ENCODE results near the gene CLMN. TPM values are rescaled to one million over a fixed set of nuclear protein-coding genes. Genes with fewer than 3 reads are reported as not detected.
"Not testable (repeated sequence)": the region's sequence is repeated elsewhere in the genome, so short reads cannot be mapped to it uniquely, and the experiment has no call there.

CLMN gene
- total RNA-seq, 4 donors from 2014 or later, result 6.5 to 10.0 (median 7.9) TPM

- H3K4me3 ChIP-seq, result no peak overlapping the region
- 63% methylated on average over 5 of the region's 5 CpGs for WGBS
- peaks cover 52 to 84% (median 82%) of the 10 kb centered on the region in 4 donors for H3K4me1 ChIP-seq
- H3K27ac ChIP-seq (replicated peaks in 1 of 4), result peak overlapping the region in 3 of 4 donors; percentile 10 to 58 (median 16)
- H3K27me3 ChIP-seq, result no peaks in the 10 kb centered on the region
- H3K9me3 ChIP-seq, result peaks cover 0 to 9% (median 6%) of the 10 kb centered on the region in 4 donors
- TF ChIP-seq EP300 (IDR thresholded peaks at IDR 0.05) (peak; percentile 24), POLR2AphosphoS5 (IDR thresholded peaks at IDR 0.05) (no peak)
- no peak for DNase-seq (ENCODE audit: extremely low spot score)
- intact Hi-C loops (cut with DNase I), result no loop called here
- no peaks in the 10 kb centered on the region for H3K36me3 ChIP-seq
These were observed 179.4 kb downstream of the CLMN start for GRCh38 chr14:95140060-95140858.

- intact Hi-C loops (cut with DNase I), result no loop called here
- 86% methylated on average over 1 of the region's 1 CpG for WGBS
- peaks cover 56 to 94% (median 88%) of the 10 kb centered on the region in 4 donors for H3K4me1 ChIP-seq
These were observed 180.8 kb downstream of the CLMN start for GRCh38 chr14:95138876-95139275.

GRCh38 chr14:95138455-95138854 lies 181.3 kb downstream of the CLMN start:
- H3K36me3 ChIP-seq; intact Hi-C loops (cut with DNase I); H3K9me3 ChIP-seq; H3K4me3 ChIP-seq; H3K27me3 ChIP-seq; DNase-seq (ENCODE audit: extremely low spot score): not testable (repeated sequence)
- WGBS, result 90% methylated on average over 4 of the region's 5 CpGs
- peak overlapping the region in 2 of 4 donors; percentile 18 to 65 for H3K27ac ChIP-seq (replicated peaks in 1 of 4)
- H3K4me1 ChIP-seq, result peaks cover 55 to 94% (median 86%) of the 10 kb centered on the region in 4 donors

More at GRCh38 chr14:95138876-95139275, 180.8 kb downstream of the CLMN start:
- no peak for DNase-seq (ENCODE audit: extremely low spot score)
- Histone ChIP-seq H3K4me3 (no peak overlapping the region), H3K36me3 (no peaks in the 10 kb centered on the region), H3K27me3 (no peaks in the 10 kb centered on the region), H3K9me3 (no peaks in the 10 kb centered on the region), H3K27ac (replicated peaks in 1 of 4) (peak overlapping the region in 1 of 4 donors; percentile 58)
- TF ChIP-seq POLR2A (IDR thresholded peaks at IDR 0.05; ENCODE audit: low read depth) (no peak), CTCF (IDR thresholded peaks at IDR 0.05) (no peak), EP300 (IDR thresholded peaks at IDR 0.05) (no peak), POLR2AphosphoS5 (IDR thresholded peaks at IDR 0.05) (no peak)

- DNase-seq (ENCODE audit: extremely low spot score), result no peak
- no peaks in the 10 kb centered on the region for H3K9me3 ChIP-seq
- TF ChIP-seq CTCF (IDR thresholded peaks at IDR 0.05), result no peak
- TF ChIP-seq POLR2AphosphoS5 (IDR thresholded peaks at IDR 0.05), result no peak
- no peak for TF ChIP-seq POLR2A (IDR thresholded peaks at IDR 0.05; ENCODE audit: low read depth)
- TF ChIP-seq EP300 (IDR thresholded peaks at IDR 0.05), result no peak
- H3K4me1 ChIP-seq, result peaks cover 48 to 87% (median 82%) of the 10 kb centered on the region in 4 donors
- intact Hi-C loops (cut with DNase I), result no loop called here
- H3K27ac ChIP-seq (replicated peaks in 1 of 4), result peak overlapping the region; percentile 18 to 65 (median 34)
- peaks cover 0 to 7% (median 2%) of the 10 kb centered on the region in 4 donors for H3K36me3 ChIP-seq
- WGBS, result 68% methylated on average over 5 of the region's 5 CpGs
- H3K4me3 ChIP-seq, result no peak overlapping the region
- no peaks in the 10 kb centered on the region for H3K27me3 ChIP-seq
These were observed 181.9 kb downstream of the CLMN start for GRCh38 chr14:95137804-95138167.

GRCh38 chr14:95137164-95137803 lies 182.4 kb downstream of the CLMN start:
- TF ChIP-seq CTCF (IDR thresholded peaks at IDR 0.05), result no peak
- no peak for TF ChIP-seq EP300 (IDR thresholded peaks at IDR 0.05)
- no peak for TF ChIP-seq POLR2AphosphoS5 (IDR thresholded peaks at IDR 0.05)
- H3K4me3 ChIP-seq, result no peak overlapping the region
- H3K4me1 ChIP-seq, result peaks cover 47 to 82% (median 77%) of the 10 kb centered on the region in 4 donors
- peak overlapping the region; percentile 18 to 65 (median 34) for H3K27ac ChIP-seq (replicated peaks in 1 of 4)
- DNase-seq (ENCODE audit: extremely low spot score), result no peak
- no peaks in the 10 kb centered on the region for H3K9me3 ChIP-seq
- intact Hi-C loops (cut with DNase I), result no loop called here
- H3K36me3 ChIP-seq, result peaks cover 0 to 12% (median 4%) of the 10 kb centered on the region in 4 donors
- H3K27me3 ChIP-seq, result no peaks in the 10 kb centered on the region

Data from esophagus muscularis mucosa (tissue), 4 donors.